HUES64 (cell line): ENCODE measurements around the gene LHFPL2.

ENCODE experiments used
- H3K27ac ChIP-seq: 2 replicates; pipeline ENCODE4 v1.7.0; 2013; ENCODE audit warnings: low read depth, low read length, inconsistent platforms
- H3K27me3 ChIP-seq: 2 replicates; pipeline ENCODE4 v1.6.1; 2013; ENCODE audit warnings: mild to moderate bottlenecking, low read length; ENCODE audit not compliant: insufficient read depth
- H3K36me3 ChIP-seq: 2 replicates; pipeline ENCODE4 v1.6.1; 2013; ENCODE audit warnings: mild to moderate bottlenecking, low read length; ENCODE audit not compliant: insufficient read depth
- H3K4me1 ChIP-seq: 2 replicates; pipeline ENCODE4 v1.6.1; 2013; ENCODE audit warnings: mild to moderate bottlenecking, low read length, moderate library complexity; ENCODE audit not compliant: insufficient read depth
- H3K4me3 ChIP-seq: 2 replicates; pipeline ENCODE4 v1.5.1; 2013; ENCODE audit warnings: mild to moderate bottlenecking, low read length, moderate library complexity
- H3K9ac ChIP-seq: 2 replicates; pipeline ENCODE4 v1.6.1; 2013; ENCODE audit warnings: mild to moderate bottlenecking, low read depth, low read length
- H3K9me3 ChIP-seq: 2 replicates; pipeline ENCODE4 v1.6.1; 2013; ENCODE audit warnings: low read depth, low read length; ENCODE audit not compliant: insufficient read depth
- WGBS: fragments of 150-250, 120-280 bp; methylation state at CpG from one replicate; pipeline ENCODE4 v1.1.7; 2013; ENCODE audit warnings: missing lambda C conversion rate; 5-methylcytosine and 5-hydroxymethylcytosine counted together

Gene LHFPL2

DNA sequence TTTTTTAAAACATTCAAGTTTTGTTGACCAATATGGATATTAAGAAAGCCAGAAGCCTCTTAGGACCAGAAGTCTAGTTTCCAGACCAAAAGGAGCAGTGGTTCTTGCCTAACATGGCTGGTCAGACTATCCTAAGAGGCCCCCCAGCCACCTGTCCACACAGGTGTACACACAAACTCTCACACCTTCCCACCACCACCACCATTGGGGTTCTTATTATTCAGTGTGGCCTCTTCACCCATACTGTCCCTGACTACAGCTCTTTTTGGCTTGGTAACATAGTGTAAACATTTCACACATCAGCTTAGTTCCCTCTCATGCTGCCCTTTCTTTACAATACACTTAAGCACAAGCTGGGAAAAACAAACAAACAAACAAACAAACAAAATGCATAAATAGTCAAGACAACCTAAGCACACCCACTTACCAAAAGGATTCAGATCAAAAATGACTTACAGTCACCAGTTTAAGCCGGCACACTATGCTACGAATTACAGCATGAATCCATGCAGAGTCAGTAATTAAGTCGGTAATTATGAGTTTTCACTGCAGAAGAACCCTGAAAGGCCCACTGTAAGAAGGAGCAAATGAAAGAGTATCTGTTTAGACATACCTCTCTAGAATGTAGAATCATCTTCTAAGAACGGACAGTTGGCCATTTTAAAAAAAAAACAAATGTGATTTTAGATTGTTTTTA is 9.5 kb downstream of the LHFPL2 start:
- no peak overlapping the region for H3K9ac ChIP-seq
- no peak overlapping the region for H3K4me3 ChIP-seq
- no peak overlapping the region for H3K27ac ChIP-seq
- H3K27me3 ChIP-seq, result no peaks in the 10 kb centered on the region
- H3K4me1 ChIP-seq, result peaks cover 29% of the 10 kb centered on the region
- WGBS, result 88% methylated on average over 4 of the region's 4 CpGs
- no peaks in the 10 kb centered on the region for H3K9me3 ChIP-seq
- peaks cover 1% of the 10 kb centered on the region; the same call in 1 of the 2 replicates for H3K36me3 ChIP-seq

DNA sequence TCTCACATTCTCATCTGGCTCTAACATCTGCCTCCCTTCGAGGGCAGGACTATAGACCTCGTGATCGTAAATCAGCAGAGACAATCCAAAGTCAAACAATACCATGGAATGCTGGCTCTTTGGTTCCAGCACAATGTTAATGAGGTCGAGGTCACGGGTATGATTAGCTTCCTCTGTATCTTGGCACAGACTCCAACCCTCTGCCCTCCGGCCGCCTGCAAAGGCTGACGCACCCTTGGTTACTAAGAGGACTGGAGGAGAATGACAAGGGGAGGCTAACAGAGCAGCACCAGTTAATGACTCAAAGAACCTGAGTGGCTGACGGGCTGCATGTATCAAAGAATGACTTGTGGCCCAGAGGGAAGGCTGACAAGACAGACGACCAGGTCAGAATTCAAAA is 10.1 kb downstream of the LHFPL2 start:
- peaks cover 29% of the 10 kb centered on the region for H3K4me1 ChIP-seq
- H3K9ac ChIP-seq, result no peak overlapping the region
- H3K36me3 ChIP-seq, result no peaks in the 10 kb centered on the region
- no peaks in the 10 kb centered on the region for H3K27me3 ChIP-seq
- no peak overlapping the region for H3K27ac ChIP-seq
- WGBS, result 82% methylated on average over 10 of the region's 10 CpGs
- H3K4me3 ChIP-seq, result no peak overlapping the region
- H3K9me3 ChIP-seq, result no peaks in the 10 kb centered on the region

DNA sequence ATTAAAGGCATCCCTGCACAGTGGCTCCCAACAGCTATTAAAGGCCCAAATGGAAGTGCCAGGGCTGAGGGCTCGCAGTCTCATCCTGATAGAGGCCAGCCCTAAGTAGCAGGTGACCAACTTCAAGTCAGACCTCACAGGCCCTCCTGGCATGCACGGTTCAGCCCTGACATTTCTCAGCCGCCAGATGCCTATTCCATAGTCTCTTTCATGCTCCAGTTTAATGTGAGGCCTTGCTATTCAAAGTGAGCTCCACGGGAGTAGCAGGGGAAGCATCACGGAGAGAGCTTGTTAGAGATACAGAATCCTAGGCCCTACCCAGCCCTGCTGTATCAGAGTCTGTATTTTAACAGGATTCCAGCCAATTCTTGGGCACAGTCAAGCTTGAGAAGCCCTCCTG is 11.1 kb downstream of the LHFPL2 start:
- H3K9ac ChIP-seq, result no peak overlapping the region
- peaks cover 4% of the 10 kb centered on the region for H3K36me3 ChIP-seq
- H3K4me1 ChIP-seq, result peaks cover 29% of the 10 kb centered on the region
- H3K27ac ChIP-seq, result no peak overlapping the region
- WGBS, result 94% methylated on average over 5 of the region's 5 CpGs
- H3K4me3 ChIP-seq, result no peak overlapping the region
- H3K27me3 ChIP-seq, result no peaks in the 10 kb centered on the region
- no peaks in the 10 kb centered on the region for H3K9me3 ChIP-seq

DNA sequence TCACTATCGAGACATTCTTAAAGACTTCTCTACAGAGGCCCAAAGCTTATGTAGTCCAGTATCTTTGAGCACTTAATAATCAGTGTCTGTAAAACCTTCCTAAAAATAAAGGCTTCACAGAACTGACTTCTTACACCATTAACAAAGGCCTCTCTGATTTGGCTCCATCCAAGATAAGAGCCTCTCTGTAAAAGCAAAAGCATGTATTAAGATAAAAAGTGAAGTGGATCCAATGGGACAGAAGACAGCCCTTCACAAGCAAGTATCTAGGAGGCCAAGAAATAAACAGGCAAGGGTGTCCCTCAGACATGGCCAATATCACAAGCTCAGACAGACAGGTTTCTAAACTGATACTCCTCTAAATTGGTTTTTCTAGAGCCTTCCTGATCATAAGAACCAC is 11.9 kb downstream of the LHFPL2 start:
- H3K9ac ChIP-seq, result no peak overlapping the region
- H3K27ac ChIP-seq, result no peak overlapping the region
- no peak overlapping the region for H3K4me3 ChIP-seq
- no peaks in the 10 kb centered on the region for H3K9me3 ChIP-seq
- peaks cover 12% of the 10 kb centered on the region for H3K36me3 ChIP-seq
- H3K27me3 ChIP-seq, result no peaks in the 10 kb centered on the region
- WGBS, result 100% methylated on average over 1 of the region's 1 CpG
- peaks cover 29% of the 10 kb centered on the region for H3K4me1 ChIP-seq

DNA sequence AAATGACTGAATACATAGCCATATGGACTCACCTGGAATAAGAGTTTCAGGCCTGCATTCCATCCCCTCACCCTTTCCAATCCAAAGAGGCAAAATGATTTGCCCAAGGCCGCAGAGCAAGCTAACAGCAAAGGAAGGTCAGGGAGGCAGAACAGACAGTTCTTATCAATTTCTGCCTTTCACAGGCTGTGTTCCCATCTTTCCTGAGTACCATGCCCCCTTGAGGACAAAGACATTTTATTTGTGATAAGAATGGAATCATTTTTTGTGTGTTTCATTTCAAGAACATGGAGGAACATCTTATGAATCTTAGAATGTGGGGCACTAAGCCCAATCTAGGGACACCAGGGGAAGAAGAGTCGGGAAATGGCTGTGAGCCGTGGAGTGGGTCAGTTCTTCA is 13.9 kb downstream of the LHFPL2 start:
- H3K4me3 ChIP-seq, result no peak overlapping the region
- WGBS, result 97% methylated on average over 3 of the region's 3 CpGs
- no peaks in the 10 kb centered on the region for H3K27me3 ChIP-seq
- H3K9ac ChIP-seq, result no peak overlapping the region
- H3K4me1 ChIP-seq, result peaks cover 13% of the 10 kb centered on the region
- no peaks in the 10 kb centered on the region for H3K9me3 ChIP-seq
- H3K27ac ChIP-seq, result no peak overlapping the region
- H3K36me3 ChIP-seq, result peaks cover 32% of the 10 kb centered on the region

DNA sequence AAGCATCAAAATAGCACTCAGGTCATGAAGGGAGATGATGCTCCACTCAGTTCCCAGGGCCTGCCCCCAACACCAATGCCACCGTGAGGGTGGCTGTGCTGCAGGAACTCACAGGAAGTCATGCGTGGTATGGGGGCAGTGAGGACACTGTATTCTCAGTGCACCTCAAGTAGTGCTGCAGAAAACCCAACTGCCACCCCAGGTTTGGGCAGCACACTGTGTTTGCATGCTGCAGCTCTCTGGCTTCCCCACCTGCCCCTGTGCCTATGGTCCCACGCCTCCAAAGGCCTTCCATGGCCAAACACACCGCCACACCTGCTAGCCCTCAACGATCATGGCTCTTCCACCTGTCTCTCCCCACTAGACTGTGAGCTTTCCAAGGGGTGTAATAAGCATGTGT is 14.3 kb downstream of the LHFPL2 start:
- Histone ChIP-seq H3K4me3 (no peak overlapping the region), H3K4me1 (peaks cover 9% of the 10 kb centered on the region), H3K27ac (no peak overlapping the region), H3K9me3 (no peaks in the 10 kb centered on the region), H3K36me3 (peaks cover 36% of the 10 kb centered on the region), H3K9ac (no peak overlapping the region), H3K27me3 (no peaks in the 10 kb centered on the region)
- WGBS, result 93% methylated on average over 5 of the region's 5 CpGs

DNA sequence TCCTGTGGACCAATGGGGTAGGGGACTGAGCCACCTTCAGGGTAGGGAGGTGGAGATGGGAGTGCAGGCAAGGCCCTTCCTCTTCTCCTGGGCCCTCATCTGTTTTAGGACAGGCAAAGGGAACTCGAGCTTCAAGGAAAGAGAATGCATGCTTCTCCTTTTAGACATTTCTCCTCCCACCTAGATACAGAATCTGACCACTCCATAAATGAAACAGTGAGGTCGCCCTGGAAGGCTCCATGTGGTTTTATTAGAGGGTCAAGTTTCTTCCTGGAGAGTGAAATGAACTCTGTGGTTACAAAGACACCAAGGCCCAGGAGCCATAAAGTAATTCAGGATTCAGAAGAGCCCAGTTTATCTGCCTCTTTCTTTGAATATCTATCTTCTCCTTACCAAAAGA is 14.9 kb downstream of the LHFPL2 start:
- Histone ChIP-seq H3K27me3 (no peaks in the 10 kb centered on the region), H3K9ac (no peak overlapping the region), H3K9me3 (no peaks in the 10 kb centered on the region), H3K4me3 (no peak overlapping the region), H3K27ac (no peak overlapping the region; the same call in 1 of the 2 replicates), H3K36me3 (peaks cover 42% of the 10 kb centered on the region), H3K4me1 (peaks cover 4% of the 10 kb centered on the region; the same call in 1 of the 2 replicates)
- 90% methylated on average over 2 of the region's 2 CpGs for whole genome bisulfite sequencing

DNA sequence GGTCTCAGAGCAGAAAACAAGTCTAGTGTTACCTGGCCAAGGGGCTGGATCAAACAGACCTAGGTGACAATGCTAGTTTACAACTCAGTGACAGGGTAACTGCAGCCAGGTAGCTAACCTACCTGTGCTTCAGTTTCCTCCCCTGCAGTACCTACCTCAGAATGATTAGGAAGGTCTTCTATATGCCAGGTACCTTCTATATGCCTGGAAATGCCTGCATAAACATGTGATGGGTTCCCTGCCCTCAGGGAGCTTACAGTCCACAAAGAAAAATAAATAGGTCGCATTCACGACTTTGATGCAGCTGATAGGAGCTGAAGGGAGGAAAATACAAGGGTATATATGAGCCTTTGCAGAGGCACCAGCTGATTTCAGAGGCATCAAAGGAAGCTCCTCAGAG is 16.1 kb downstream of the LHFPL2 start:
- Histone ChIP-seq H3K4me3 (no peak overlapping the region), H3K4me1 (no peaks in the 10 kb centered on the region), H3K27ac (no peak overlapping the region; the same call in 1 of the 2 replicates), H3K36me3 (peaks cover 47% of the 10 kb centered on the region), H3K27me3 (no peaks in the 10 kb centered on the region), H3K9ac (no peak overlapping the region), H3K9me3 (no peaks in the 10 kb centered on the region)
- WGBS, result 93% methylated on average over 2 of the region's 2 CpGs

DNA sequence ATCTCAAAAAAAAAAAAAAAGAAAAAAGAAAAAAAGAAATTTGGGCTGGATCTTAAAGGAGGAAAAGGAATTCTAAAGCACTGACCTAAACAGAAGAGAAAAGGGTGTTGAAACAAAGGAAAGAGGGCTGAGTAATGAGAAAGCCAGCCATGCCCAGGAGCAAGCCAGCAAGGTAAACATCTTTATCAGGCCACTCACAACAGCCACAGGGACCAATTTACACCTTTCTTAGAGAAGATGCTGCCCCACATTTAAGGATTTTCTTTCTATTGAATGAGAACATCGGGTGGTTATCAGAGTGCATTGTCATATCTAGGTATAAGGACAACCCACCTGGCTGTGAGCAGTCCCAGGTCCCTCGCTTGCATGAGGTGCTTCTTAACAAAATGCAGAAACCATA is 16.6 kb downstream of the LHFPL2 start:
- no peaks in the 10 kb centered on the region for H3K4me1 ChIP-seq

DNA sequence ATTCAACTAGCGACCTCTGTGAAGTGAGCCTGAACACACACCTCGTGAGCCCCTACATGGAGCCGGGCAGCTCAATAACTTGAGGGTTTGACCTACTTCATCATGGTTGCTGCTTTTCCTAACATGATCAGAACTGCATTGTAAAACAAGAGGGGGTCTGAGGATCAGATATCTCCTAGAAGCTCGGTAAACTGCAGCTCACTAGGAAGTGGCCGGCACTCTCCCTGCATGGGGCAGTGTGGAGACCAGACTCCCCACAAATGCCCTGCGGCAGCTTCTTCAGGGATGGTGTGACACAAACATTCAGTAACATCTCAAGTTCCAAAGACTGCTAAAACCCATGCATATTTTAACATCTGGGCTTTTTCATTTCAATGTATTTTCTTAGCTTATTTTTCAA is 18.5 kb downstream of the LHFPL2 start:
- H3K36me3 ChIP-seq, result peaks cover 60% of the 10 kb centered on the region
- H3K4me1 ChIP-seq, result no peaks in the 10 kb centered on the region
- no peak overlapping the region for H3K27ac ChIP-seq
- WGBS, result 88% methylated on average over 6 of the region's 6 CpGs
- no peak overlapping the region for H3K9ac ChIP-seq
- H3K9me3 ChIP-seq, result no peaks in the 10 kb centered on the region
- no peak overlapping the region for H3K4me3 ChIP-seq
- H3K27me3 ChIP-seq, result no peaks in the 10 kb centered on the region

More for the DNA sequence above, 16.6 kb downstream of the LHFPL2 start:
- Histone ChIP-seq H3K27me3 (no peaks in the 10 kb centered on the region), H3K9ac (no peak overlapping the region), H3K36me3 (peaks cover 47% of the 10 kb centered on the region), H3K9me3 (no peaks in the 10 kb centered on the region), H3K4me3 (no peak overlapping the region), H3K27ac (no peak overlapping the region; the same call in 1 of the 2 replicates)
- 94% methylated on average over 2 of the region's 2 CpGs for WGBS

DNA sequence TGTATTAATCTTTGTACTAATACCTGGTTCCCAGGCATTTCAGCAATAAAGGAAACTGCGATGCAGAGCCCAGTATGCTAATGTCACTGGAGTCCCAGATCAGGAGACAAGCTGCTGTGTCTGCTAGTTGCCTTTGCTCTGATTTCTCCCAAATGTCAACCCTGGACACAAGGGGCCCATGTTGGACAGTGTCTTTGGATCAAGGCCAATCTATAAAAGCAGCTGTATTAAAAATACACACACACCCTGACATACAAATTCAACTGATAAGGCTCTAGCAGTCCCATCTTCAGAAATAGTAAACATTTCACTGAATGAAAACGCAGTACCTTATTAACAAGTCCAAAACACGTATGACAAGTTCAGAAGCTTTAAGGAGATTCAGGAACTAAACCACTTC is 18.9 kb downstream of the LHFPL2 start:
- WGBS, result 95% methylated on average over 3 of the region's 3 CpGs
- no peak overlapping the region for H3K27ac ChIP-seq
- no peak overlapping the region for H3K4me3 ChIP-seq
- no peaks in the 10 kb centered on the region for H3K27me3 ChIP-seq
- H3K36me3 ChIP-seq, result peaks cover 60% of the 10 kb centered on the region
- H3K9ac ChIP-seq, result no peak overlapping the region
- H3K4me1 ChIP-seq, result no peaks in the 10 kb centered on the region
- H3K9me3 ChIP-seq, result no peaks in the 10 kb centered on the region
